Fibroblast of skin of left quadriceps (primary cell): ENCODE measurements around the gene IL34.

Experiments
- DNase-seq, 2 experiments: peaks; one replicate each; pipeline ENCODE4 v3.0.0-alpha.2; 2013; ENCODE audit warnings: low read depth in 2 of 2

IL34 gene

DNA sequence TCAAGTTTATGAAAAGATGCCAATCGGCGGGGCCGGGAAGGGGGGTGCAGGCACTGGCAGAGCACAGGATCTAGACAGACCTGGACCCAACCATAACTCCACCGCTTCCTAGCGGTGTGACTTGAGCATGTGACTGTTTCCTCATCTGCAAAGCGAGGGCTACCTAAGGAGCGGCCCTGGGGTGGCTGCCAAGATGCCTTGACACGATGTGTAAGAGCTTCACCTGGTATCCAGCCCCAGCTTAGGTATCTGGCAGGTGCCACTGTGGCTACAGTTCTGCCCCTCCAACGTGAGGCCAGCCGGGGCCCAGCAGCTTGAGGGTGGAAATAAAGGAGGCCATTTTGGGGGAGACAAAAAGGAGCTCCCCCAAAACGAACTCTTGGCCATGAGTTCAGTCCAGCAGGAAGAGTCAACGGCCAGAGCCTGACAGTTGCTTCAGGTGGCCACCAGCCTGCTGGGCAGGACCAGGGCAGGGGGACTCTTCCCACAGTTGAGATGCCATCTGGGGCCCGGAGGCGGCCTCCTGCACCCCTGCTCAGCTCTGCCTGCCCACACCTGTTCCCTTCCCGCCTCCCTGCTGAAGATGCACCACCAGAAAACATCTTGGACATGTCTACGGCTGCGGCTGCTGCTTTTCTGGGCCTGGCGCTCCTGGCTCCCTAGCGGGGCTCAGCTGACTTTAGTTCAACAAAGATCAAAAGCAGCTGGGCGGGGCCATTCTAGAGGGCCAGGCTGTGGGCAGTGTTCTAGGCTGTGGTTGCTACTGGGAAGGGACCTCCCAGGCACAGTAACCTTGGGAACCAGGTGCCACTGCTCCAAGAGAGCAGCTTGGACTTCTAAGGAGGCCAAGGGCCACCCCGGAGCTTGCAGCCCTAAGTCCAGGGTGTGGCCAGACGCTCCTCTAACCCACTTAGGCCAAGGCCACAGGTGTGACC is 42.9 kb downstream of the IL34 start:
- DNase-seq, result no peak

DNA sequence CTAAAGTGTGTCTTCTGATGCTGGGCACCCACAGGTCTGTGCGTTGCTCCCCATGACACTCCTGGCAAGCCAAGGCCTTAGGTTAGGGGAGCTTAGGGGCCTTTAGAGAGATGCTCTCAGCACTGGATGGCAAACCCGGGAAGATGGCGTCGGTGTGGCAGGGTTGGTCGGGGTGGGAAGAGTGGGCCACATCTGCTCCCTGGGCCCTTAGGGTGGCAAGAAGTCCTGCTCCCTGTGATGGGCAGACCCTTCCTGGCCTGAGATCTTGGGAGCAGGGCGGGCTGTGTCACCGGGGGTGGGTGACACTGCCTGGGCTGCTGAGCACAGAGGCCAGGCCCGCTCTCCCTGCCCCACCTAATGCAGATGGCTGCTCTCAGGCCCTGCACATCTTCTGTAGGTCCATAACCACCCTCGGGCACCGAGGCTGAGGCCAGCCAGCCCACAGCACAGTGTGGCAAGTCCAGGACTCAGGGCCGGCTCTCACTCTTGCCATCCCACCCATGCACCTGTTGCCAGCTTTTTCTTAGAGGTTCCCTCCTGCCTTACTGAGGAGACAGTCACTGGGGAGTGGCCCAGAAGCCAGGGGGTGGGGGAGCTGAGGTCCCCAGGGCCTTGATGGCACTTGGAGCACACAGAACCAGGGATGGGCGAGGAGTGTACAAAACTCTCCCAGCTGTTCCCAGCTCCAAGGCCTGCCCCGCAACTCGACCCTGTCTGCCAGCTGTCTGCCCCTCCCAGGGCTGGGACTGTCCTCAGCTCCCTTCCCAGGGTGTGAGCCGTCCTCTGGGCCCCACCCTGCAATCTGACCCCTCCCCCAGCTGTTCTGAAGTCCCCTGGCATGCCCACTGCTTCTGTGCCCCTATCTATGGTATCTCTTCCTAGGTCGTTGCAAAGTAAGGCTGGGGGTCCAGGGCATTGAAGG is 43.9 kb downstream of the IL34 start:
- DNase-seq, result no peak

DNA sequence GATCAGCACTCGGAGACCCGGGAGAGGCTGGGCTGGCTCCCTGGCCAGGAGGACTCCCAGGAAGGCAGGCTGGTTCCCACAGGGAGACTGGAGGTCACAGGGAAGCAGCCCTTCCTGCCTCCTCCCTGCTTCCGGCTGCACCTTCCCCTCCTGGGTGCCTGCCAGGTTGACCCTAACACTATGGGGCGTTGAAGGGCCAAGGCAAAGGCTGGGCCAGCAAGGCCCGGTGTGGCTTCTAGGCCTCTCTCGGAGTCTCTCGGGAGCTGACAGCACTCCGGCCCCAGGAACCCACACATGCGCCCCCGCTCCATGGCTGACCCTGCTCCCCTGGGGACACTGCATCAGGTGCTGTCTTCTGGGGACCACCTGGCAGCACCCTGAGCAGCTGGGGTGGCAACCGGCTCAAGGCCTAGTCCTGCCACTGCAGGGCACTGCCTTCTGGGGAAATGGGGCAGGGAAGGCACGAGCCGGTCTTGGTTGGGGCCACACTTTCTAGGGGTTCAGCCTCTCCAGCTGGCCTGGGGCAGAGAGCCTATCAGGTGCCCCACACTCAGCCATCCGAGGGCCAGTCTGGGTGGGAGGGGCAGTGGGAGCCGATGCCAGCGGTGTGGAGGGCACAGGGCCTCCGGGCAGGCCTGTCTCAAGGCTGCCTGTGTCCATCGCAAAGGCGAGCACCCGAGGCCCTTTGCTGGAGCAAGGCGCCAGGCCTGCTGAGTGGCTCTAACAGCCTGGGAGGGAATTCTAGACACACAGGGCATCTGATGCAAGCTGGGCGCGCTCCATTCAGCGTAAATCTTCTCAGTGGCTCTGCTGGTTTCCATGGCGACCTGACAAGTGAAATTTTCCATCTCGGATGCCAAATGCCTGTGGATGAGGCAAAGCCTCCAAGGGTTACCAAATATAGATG is 45.1 kb downstream of the IL34 start:
- DNase-seq, result peak; percentile 96 to 97

DNA sequence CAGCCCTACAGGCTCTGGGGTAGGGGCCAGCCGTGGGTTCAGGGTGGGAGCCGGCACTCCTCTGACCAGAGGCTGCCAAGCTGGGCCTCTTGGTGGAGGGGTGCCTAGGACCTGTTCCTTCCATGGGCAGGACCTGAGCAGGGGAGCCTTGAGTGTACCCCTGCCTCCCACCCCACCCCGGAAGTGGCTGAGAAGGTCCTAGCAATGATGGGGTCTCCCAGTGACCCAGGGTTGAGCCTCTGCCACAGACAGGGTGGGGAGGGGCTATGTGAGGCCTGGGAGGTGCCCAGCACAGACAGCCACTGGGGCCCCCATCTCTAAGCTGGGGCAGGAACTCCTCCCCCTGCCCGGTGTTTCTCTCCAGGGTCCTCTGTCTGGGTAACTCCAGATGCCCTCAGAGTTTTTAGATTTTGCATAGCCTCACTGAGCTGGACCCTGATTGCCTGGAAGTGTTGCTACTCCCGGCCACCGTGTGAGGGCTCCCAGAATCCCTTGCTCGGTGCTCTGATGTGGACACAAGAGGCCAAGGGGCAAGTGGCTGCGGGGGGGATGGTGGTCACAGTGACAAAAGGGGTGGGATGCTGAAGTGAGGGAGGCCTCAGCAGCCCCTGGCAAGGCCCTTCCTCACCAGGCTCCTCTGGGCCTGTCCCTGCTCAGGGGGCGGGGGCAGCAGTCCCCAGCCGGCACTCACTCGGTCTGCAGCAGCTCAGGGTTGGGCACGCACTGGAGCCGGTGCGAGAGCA is 45.9 kb downstream of the IL34 start:
- no peak for DNase-seq

DNA sequence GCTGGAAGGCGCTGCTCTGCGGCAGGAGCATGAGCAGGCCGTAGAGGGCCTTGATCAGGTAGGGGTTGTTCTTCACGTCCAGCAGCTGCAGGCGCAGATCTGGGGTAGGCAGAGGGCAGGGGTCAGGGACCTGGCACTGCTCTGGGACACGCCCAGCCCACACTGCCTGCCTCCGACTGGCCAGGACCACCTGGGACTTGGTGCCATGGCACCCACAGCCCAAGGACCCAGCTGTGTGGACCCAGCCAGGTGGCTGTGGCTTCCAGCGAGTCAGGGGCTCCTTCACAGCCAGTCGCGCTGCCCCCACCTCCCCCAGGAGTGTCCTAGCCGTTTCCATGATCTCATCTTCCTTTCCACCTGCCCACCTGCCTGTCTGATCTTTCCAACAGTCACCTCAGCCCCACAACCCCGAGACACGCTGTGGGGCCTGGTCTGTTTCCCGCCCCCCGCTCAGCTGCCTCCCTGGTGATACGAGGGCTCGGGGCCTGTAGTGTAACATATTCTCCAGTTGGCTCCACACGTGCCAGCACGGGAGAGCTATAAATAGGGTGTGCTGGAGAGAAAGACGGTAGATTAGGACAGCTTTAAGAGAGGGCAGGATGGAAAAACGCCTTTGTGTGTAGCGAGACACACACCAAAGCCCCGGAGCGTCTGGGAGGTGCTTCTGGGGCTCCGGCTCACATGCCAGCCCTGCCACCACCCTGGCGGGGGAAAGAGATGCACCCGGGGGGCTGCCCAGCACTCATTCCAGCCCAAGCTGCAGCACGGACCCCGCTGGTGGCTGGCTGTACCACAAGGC is 46.7 kb downstream of the IL34 start:
- DNase-seq, result no peak

DNA sequence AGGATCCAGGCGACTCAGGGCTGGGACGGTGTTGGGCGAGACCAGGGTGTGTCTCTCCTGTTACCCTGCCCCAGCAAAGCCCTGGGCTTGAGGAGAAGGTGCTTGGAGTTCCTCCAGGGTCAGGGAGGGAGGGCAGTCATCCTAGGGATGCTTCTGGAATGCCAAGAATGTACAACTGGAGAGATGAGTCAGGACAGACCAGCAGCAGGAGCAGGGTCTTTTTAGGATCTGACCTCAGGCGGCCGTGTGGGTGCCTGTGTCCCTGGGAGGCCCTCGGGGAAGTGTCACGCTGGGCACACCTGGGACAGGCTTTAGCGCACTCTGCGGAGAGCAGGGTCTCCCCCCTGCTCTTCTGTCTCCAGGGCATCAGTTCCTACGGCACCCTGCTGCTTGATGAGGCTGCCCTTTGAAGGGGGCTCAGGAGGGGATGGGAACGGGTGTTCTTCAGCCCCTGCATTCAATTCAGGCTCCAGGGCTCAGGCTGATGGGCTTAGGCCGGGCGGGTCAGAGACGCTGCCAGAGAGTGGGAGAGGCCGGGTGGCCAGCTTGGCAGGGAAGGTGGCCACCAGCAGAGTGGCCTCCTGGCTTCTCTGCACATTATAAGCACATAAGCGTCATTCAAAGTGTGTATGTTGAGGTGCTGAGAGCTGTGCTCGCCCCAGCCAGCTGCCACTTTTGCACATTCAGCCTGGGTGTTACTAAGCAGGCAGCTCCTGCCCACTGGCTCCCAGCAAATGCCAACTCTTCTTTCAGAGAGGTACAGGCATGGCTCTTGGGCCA is 47.9 kb downstream of the IL34 start:
- DNase-seq, result peak; percentile 63 to 67

DNA sequence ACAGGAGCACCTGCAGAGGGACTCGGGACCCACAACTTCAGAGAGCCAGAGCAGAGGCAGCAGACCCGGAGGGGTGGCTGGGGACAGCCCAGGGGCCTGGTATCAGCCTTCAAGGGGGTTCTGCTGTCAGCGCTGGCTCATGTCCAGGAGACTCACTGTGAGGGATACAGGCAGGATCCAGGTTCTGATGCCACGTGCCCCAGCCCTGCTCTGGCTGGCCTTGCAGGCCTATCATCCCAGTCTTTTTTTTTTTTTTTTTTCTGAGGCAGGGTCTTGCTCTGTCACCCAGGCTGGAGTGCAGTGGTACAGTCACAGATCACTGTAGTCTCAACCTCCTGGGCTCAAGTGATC is 48.5 kb downstream of the IL34 start:
- no peak for DNase-seq

DNA sequence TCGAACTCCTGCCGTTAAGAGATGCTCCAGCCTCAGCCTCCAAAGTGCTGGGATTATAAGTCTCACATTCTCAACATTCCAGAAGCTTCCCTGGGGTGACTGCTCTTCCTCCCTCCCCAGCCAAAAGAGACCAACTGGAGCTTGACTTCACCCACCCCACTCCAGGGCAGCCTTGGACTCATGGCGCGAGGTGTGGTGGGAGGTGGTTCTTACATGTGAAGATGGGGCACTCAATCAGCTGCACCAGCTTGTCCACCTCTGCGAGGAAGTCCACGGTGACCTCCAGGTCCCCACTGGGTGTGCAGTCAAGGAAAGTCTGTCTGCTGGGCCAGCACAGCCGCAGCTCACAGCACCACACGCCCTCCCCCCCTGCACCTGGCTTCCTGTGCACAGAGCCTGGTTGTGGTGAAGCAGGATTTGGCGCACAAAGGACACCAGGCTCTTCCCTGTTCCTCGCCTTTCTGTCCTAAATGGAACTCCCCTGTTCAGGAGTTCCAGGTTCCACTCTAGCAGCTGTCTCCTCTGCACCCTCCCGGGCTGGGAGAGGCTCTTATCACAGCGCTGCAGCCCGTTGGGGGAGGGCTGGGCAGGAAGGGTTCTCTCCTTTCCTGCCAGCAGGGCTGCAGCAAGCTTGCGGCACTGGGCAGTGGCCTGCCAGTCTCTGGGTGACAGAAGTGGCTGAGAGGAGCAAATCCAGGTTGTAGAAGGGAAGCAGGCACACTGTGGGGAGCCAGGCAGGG is 49.1 kb downstream of the IL34 start:
- DNase-seq, result no peak

DNA sequence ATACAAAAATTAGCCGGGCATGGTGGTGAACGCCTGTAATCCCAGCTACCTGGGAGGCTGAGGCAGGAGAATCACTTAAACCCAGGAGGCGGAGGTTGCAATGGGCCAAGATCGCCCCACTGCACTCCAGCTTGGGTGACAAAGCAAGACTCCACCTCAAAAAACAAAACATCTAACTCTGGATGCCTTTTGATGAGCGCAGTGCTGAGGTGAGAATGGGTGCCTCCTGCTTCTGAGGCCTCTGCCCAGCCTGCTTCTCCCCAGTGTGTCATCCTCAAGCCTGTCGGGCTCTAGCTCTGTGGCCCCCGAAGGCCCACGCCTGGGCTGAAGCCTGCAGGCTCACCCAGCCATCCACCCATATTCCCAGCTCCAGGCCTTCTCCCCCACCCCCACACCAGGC is 50.0 kb downstream of the IL34 start:
- DNase-seq, result no peak

DNA sequence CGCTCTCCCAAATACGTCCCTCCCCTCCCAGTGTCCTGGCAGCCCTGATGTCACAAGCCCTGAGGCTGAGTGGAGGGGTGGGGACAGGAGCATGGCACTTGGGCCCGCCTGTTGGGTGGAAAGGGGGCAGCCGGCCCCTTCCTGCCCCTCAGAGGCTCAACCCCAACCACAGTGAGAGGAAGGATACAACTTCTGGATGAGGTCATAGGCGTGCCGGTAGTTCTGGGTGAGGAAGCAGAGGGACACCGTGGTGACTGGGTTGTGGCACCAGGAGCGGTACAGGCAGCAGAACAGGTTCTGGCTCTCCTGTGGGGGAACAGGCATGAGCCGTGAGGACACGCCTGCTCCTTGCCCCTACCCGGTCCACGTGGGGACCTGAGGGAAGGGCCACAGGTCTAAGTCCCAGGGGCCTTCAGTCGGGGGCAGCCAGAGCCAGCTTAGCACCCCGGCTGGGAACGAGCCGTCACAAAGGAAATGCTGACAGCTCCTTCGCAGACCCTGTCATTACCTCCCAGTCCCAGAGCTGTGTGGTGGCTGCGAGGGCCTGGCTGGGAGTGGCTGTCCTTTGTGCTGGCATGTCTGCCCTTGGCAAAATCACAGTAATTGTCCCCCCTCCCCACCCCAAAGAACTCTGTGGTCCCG is 50.7 kb downstream of the IL34 start:
- no peak for DNase-seq

DNA sequence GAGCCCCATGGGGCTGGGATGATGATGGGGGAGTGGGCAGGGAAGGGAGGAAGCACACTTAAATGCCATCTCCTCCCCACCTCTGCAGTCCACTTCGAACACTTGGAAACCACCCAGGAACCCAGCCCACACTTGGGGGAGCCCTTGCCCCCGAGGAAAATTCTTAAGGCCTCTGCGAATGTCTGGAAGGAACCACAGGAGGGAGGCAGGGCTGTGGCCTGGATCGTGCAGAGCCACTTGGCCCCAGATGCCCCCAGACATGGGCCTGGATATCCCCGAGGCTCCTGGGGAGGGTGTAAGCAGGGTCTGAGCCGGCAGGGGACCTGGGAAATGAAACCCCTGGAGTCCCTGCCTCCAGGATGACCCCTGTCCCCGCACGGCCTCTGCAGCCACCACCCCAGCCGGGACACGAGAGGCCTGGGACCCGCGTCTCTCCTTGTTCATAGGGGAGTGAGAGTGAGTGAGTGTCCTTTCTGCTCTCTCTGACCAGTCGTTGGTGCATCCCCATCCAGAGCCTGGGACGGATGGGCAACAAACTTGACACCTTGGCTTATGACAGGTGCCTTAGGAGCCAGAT is 51.3 kb downstream of the IL34 start:
- no peak for DNase-seq

DNA sequence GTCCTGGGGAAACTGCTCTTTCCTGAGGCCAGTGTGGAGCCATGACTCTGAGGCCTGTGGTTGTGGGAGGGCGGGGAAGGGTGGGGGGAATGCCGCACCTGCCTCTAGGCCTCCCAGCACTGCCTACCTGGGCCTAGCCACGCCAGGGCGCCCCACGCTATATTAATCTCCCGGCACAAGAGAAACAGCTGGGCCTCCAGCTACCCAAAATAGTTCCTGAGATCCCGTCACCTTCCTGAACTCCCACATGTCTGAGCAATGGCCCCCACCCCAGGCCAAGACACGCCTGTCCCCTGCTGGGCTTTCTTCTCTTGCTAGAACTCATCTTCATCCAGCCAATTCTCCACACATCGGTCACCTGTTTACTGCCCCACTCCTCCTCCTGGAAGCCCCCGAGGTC is 52.5 kb downstream of the IL34 start:
- DNase-seq, result no peak

DNA sequence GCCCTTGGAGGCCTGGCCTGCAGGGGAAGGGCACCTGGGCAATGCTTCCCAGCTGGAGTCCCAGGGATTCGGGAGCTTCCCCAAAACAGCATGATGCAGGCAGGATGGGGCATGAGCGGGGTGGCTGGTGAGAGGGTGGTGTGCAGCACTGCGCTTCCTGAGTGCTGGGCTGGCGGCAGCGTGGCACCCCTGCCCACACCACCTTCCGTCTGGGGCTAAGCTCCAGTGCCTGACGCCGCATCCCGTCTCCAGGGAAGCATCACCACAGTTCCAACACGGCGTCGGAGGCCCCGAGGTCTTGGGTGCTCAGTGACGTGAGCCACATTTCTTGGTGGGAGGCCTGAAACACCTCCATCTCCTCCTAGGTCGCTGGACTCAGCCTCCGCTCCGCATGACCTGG is 53.3 kb downstream of the IL34 start:
- no peak for DNase-seq

DNA sequence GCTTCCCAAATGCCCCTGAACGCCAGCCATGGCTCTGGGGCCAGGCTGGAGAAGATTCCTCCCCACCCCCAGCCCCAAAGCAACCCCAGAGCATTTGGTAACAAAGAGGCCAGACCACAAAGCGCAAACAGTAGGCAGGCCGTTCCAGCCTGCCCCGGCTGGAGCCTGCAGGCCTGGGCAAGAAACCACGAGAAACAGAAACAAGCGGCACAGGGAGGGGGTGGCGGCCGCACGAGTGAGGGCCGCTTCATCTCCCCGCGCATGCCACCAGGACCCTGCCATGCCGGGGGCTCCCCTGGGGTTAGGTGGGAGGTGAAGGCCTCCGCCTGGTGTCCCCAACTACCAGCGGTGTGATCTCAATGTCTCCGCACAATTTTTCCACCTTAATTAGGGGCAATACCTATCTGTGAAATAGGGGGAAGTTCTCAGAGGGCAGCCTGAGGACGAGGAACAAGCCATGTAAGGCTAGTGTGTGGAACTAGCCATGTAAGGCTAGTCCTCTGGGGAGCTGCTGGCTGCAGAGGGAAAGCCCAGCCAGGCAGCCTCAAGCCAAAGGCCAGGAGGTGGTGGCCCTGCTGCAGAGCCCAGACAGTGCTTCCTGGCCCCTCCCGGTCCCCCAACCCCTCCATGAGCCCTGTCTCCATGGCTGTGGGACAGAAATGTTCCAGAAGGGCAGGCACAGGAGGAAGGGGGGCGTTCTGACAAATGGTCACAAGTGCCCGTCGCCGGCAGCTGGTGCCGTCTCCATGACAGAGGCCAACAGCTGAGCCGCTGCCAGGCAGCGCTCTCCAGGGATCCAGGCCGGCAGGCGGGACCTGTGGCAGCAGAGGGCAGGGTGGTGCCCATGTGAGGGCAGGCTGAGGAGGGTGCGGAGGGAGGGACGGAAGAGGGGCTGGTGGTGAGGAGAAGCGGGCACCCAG is 54.0 kb downstream of the IL34 start:
- no peak for DNase-seq

DNA sequence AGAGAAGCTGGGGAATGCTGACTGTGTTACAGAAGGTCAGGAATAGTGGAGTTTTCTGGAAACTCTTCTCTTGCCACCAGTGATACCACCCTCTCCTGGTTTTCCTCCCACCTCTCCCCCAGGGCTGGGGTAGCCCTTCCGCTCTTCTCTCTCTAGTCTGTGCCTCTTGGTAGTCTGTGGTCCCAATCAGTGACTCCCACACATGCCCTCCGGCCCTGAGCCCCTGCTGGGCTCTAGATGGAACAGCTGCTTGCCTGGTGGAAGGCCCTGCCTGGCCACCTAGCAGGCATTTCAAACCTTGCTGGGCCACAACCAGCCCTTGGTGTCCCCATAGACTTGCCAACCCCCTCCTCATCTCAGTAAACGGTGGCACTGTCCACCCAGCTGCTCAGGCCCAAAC is 54.7 kb downstream of the IL34 start:
- no peak for DNase-seq

DNA sequence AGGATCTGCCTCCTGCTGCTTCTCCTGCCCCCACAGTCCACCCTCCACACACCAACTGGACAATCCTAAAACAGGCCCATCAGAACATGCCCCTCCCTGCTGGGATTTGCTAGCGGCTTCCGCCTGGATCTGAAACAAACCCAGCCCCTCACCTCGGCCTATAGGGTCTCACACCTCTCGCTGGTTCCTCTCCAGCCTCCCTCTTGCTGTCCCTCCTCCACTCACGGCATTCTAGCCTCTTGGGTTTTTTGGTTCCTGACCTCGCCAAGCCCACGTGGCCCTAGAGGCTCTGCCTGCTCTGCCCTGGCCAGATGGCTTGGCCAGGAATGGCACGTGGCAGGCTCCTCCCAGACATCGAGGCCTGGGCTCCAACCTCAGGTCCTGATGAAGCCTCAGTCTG is 55.2 kb downstream of the IL34 start:
- DNase-seq, result no peak

DNA sequence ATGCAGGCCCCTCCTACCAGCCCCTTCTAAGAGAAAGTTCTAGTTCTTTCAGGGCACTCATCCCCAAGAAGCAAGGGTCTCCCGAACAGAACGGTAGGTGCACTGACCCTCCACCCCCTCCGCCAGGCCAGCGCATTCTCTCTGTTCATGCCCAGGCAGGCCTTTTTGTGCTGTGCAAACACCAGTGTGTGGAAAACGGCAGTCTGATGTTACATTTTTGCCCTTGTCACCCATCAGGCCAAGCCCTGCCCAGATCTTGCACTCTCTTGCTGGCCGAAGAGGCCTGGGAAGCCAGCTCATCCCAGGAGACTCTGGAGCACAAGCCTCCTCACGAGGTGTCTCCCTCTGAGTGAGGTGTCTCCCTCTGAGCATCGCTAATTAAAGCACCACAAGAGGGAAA is 55.6 kb downstream of the IL34 start:
- no peak for DNase-seq
